Measurements from ENCODE around the gene RPS14.

- TF ChIP-seq CTCF (IDR thresholded peaks at IDR 0.05): no peak
- TF ChIP-seq EZH2 (IDR thresholded peaks at IDR 0.05): no peak
- TF ChIP-seq EZH2phosphoT487 (IDR thresholded peaks at IDR 0.05): no peak
Measured at GRCh38 chr5:150457562-150458240, 8.2 kb upstream of the RPS14 start.
